Panc1 (cell line): ENCODE measurements around the gene SDF4.

ENCODE experiments used
- CTCF ChIP-seq: fragments of 450-650 bp; IDR thresholded peaks from 2 replicates; pipeline ENCODE4 v1.5.1; 2017; ENCODE audit warnings: mild to moderate bottlenecking
- POLR2AphosphoS5 ChIP-seq: IDR thresholded peaks from 2 replicates; pipeline ENCODE4 v1.6.1; 2012; ENCODE audit warnings: mild to moderate bottlenecking, low read depth, low read length, moderate library complexity

- TF ChIP-seq CTCF (no peak), POLR2AphosphoS5 (no peak)
Measured at GRCh38 chr1:1253314-1253713, 21.5 kb upstream of the SDF4 start.
